ENCODE data around the gene ZSWIM6. TPM values are rescaled to one million over a fixed set of nuclear protein-coding genes. Genes with fewer than 3 reads are reported as not detected.

The ZSWIM6 gene
- total RNA-seq, 1 experiment from 2014 or later, result 13.2 TPM

- no peak for DNase-seq
- Mint-ChIP-seq H3K4me1 (ENCODE audit: low read depth, unreplicated experiment) (no peaks in the 10 kb centered on the region), H3K4me3 (ENCODE audit: low read depth, unreplicated experiment) (no peak overlapping the region), H3K27me3 (ENCODE audit: unreplicated experiment) (no peaks in the 10 kb centered on the region), H3K36me3 (ENCODE audit: insufficient read depth, unreplicated experiment) (no peaks in the 10 kb centered on the region), H3K9me3 (ENCODE audit: low read depth, unreplicated experiment) (peaks cover 8% of the 10 kb centered on the region), H3K27ac (ENCODE audit: unreplicated experiment) (no peak overlapping the region)
- intact Hi-C loops (cut with micrococcal nuclease; ENCODE audit: unreplicated experiment), result no loop called here
- no peak for TF ChIP-seq CTCF (IDR thresholded peaks at IDR 0.05; ENCODE audit: unreplicated experiment)
- no TSS peak for BruUV-seq (replicated peaks)
- CTCF ChIA-PET, result no interaction called here
Observed at GRCh38 chr5:61438298-61438970, 106.4 kb downstream of the ZSWIM6 start.

GRCh38 chr5:61440086-61440485 lies 108.0 kb downstream of the ZSWIM6 start:
- CTCF ChIA-PET, result interaction anchor here (0.7 to 1.1 kb wide), 3 partner anchors 10 to 597 kb away, joined by 3 to 17 read pairs (median 9); no protein-coding TSS in a partner anchor
- H3K4me1 Mint-ChIP-seq (ENCODE audit: low read depth, unreplicated experiment), result no peaks in the 10 kb centered on the region
- BruUV-seq (replicated peaks), result no TSS peak
- H3K27ac Mint-ChIP-seq (ENCODE audit: unreplicated experiment), result no peak overlapping the region
- H3K27me3 Mint-ChIP-seq (ENCODE audit: unreplicated experiment), result no peaks in the 10 kb centered on the region
- peaks cover 8% of the 10 kb centered on the region for H3K9me3 Mint-ChIP-seq (ENCODE audit: low read depth, unreplicated experiment)
- no peak overlapping the region for H3K4me3 Mint-ChIP-seq (ENCODE audit: low read depth, unreplicated experiment)
- TF ChIP-seq CTCF (IDR thresholded peaks at IDR 0.05; ENCODE audit: unreplicated experiment), result no peak
- intact Hi-C loops (cut with micrococcal nuclease; ENCODE audit: unreplicated experiment), result no loop called here
- DNase-seq, result no peak
- H3K36me3 Mint-ChIP-seq (ENCODE audit: insufficient read depth, unreplicated experiment), result no peaks in the 10 kb centered on the region

- no peak for TF ChIP-seq CTCF (IDR thresholded peaks at IDR 0.05; ENCODE audit: unreplicated experiment)
- Mint-ChIP-seq H3K9me3 (ENCODE audit: low read depth, unreplicated experiment) (peaks cover 8% of the 10 kb centered on the region), H3K4me1 (ENCODE audit: low read depth, unreplicated experiment) (no peaks in the 10 kb centered on the region), H3K4me3 (ENCODE audit: low read depth, unreplicated experiment) (no peak overlapping the region), H3K27ac (ENCODE audit: unreplicated experiment) (no peak overlapping the region), H3K36me3 (ENCODE audit: insufficient read depth, unreplicated experiment) (no peaks in the 10 kb centered on the region), H3K27me3 (ENCODE audit: unreplicated experiment) (no peaks in the 10 kb centered on the region)
- CTCF ChIA-PET, result interaction anchor here (1.1 kb wide), 1 partner anchor 12 kb away, joined by 9 read pairs; no protein-coding TSS in a partner anchor
- intact Hi-C loops (cut with micrococcal nuclease; ENCODE audit: unreplicated experiment), result no loop called here
- no peak for DNase-seq
- no TSS peak for BruUV-seq (replicated peaks)
Observed at GRCh38 chr5:61440596-61440995, 108.5 kb downstream of the ZSWIM6 start.

GRCh38 chr5:61441742-61442141 lies 109.7 kb downstream of the ZSWIM6 start:
- H3K4me3 Mint-ChIP-seq (ENCODE audit: low read depth, unreplicated experiment), result no peak overlapping the region
- H3K36me3 Mint-ChIP-seq (ENCODE audit: insufficient read depth, unreplicated experiment), result no peaks in the 10 kb centered on the region
- peaks cover 8% of the 10 kb centered on the region for H3K9me3 Mint-ChIP-seq (ENCODE audit: low read depth, unreplicated experiment)
- intact Hi-C loops (cut with micrococcal nuclease; ENCODE audit: unreplicated experiment), result no loop called here
- CTCF ChIA-PET, result no interaction called here
- DNase-seq, result no peak
- H3K27ac Mint-ChIP-seq (ENCODE audit: unreplicated experiment), result no peak overlapping the region
- no TSS peak for BruUV-seq (replicated peaks)
- TF ChIP-seq CTCF (IDR thresholded peaks at IDR 0.05; ENCODE audit: unreplicated experiment), result no peak
- no peaks in the 10 kb centered on the region for H3K27me3 Mint-ChIP-seq (ENCODE audit: unreplicated experiment)
- H3K4me1 Mint-ChIP-seq (ENCODE audit: low read depth, unreplicated experiment), result no peaks in the 10 kb centered on the region
